ENCODE data around the gene MEIOSIN. TPM values are rescaled to one million over a fixed set of nuclear protein-coding genes. Genes with fewer than 3 reads are reported as not detected.

MEIOSIN gene
- total and polyA plus RNA-seq, 2 of the 13 experiments (the other 11 are each of a cell fraction or from before 2014, with no cell fraction given), result not detected

GRCh38 chr19:45784096-45784495, 50.9 kb downstream of the MEIOSIN start (continued):
- no peak for TF ChIP-seq LRRFIP1 (CRISPR knock-in tag; conservative IDR thresholded peaks at IDR 0.05)
- TF ChIP-seq MYNN (CRISPR knock-in tag; IDR thresholded peaks at IDR 0.05; ENCODE audit: low read depth), result no peak
- no peak for TF ChIP-seq ZNF30 (CRISPR knock-in tag; IDR thresholded peaks at IDR 0.05)
- TF ChIP-seq STAG1 (CRISPR knock-in tag; IDR thresholded peaks at IDR 0.05), result no peak
- TF ChIP-seq ZNF276 (CRISPR knock-in tag; IDR thresholded peaks at IDR 0.05; ENCODE audit: low read depth), result no peak
- no peak for TF ChIP-seq GABPA (IDR thresholded peaks at IDR 0.05; ENCODE audit: low read depth, low read length)
- TF ChIP-seq GABPA (CRISPR knock-in tag; IDR thresholded peaks at IDR 0.05; ENCODE audit: low read depth), result no peak
- TF ChIP-seq ZNF136 (CRISPR knock-in tag; IDR thresholded peaks at IDR 0.05; ENCODE audit: low read depth), result no peak
- TF ChIP-seq MXD4 (CRISPR knock-in tag; IDR thresholded peaks at IDR 0.05), result no peak
- no peak for TF ChIP-seq MXD3 (CRISPR knock-in tag; IDR thresholded peaks at IDR 0.05)
- TF ChIP-seq ZNF83 (CRISPR knock-in tag; IDR thresholded peaks at IDR 0.05; ENCODE audit: borderline replicate concordance), result no peak
- TF ChIP-seq FIP1L1 (IDR thresholded peaks at IDR 0.05; ENCODE audit: borderline replicate concordance, insufficient read depth, low read depth, low read length), result no peak
- TF ChIP-seq ZFP41 (CRISPR knock-in tag; IDR thresholded peaks at IDR 0.05; ENCODE audit: borderline replicate concordance), result no peak

Measured in HepG2 (cell line).